ENCODE results near the gene BMP5. TPM values are rescaled to one million over a fixed set of nuclear protein-coding genes. Genes with fewer than 3 reads are reported as not detected.
"Not testable (repeated sequence)": the region's sequence is repeated elsewhere in the genome, so short reads cannot be mapped to it uniquely, and the experiment has no call there.

BMP5 gene
- total RNA-seq = not detected

GRCh38 chr6:55875400-55875799 lies at the start of gene BMP5:
TSS of gene BMP5 (minus strand) at chr6:55875590. CDS start at chr6:55874865, 725 bp downstream.
- DNase-seq (ENCODE audit: low read depth in 2 of 3, low spot score in 2 of 3) = no peak

GRCh38 chr6:55922406-55922805 lies 47.0 kb upstream of the BMP5 start:
- DNase-seq (ENCODE audit: low read depth in 2 of 3, low spot score in 2 of 3) = no peak

DNA sequence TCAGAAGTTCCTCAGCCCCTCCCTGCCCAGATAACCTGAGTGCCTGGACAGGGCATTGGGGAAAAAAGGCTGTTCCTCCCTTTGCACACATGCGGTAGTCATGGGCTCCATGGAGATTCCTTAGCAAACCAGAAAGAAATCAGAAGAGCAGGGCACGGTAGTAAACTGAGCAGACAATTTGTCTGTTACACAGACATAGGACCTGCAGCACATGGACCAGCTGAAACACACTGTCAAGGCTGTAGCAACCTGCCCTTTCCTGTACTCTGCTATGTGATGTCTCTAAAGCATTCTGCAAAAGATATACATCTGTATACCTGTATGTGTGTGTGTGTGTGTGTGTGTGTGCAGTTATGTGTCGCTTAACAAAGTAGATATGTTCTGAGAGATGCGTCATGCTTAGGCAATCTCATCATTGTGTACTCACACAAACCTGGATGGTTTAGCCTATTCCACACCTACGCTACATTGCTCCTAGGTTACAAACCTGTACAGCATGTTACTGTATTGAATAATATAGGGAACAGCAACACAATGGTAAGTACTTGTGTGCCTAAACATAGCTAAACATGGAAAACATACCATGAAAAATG lies 44.4 kb upstream of the BMP5 start:
- no peak for DNase-seq (ENCODE audit: low read depth in 2 of 3, low spot score in 2 of 3)

- no peak for DNase-seq (ENCODE audit: low read depth in 2 of 3, low spot score in 2 of 3)
Measured at GRCh38 chr6:55918639-55919038, 43.2 kb upstream of the BMP5 start.

DNA sequence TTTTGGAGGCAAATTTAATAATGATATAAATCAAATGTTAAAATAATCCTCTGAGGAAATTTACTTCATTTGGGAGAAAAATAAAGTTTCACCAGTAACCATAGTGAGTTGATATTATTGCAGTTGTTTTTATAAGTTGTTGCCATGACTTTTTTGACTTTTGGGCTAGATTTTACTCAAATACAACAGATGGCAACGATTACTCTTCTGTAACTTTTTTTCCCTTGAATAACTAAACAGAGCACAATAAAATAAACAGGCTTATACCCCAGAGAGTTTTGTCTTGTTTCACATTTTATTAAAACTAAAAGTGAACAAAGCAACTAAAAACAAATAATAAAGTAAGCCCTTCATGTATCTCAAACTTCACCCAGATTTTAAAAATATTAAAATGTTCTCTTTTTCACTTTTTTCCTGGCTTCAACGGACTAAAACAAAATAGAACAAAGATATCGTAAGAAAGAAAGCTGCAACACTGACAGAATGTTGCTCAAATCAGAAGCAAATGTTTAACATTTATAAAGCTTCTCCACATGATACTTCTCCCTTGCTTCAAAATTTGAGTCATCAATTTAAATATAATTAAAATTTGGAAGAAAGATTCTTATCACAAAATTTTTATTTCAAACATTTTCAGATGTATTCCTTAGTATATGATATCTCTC lies 42.5 kb upstream of the BMP5 start:
- no peak for DNase-seq (ENCODE audit: low read depth in 2 of 3, low spot score in 2 of 3)

DNA sequence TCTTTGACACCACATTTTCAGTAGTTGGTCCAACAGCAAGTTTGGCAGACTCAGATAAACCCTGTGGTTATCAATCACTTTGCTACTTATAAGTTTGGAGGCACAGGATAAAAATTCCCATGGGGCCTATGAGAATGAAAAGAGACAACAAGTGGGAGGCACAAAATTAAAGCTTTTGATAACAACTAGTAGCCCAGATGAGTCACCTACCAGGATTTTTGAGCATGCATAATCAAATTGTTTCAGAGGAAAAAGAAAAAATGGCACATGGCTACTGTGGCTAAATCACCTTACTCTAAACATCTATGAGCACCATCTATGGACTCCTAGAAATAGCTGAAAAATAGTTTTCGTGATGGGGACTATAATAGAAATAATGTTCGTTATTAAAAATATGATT lies 40.8 kb upstream of the BMP5 start:
- no peak for DNase-seq (ENCODE audit: low read depth in 2 of 3, low spot score in 2 of 3)

GRCh38 chr6:55913228-55914195 lies 38.1 kb upstream of the BMP5 start:
- no peak for DNase-seq (ENCODE audit: low read depth in 2 of 3, low spot score in 2 of 3)

- not testable (repeated sequence) for DNase-seq (ENCODE audit: low read depth in 2 of 3, low spot score in 2 of 3)
Measured at GRCh38 chr6:55910466-55910865, 35.1 kb upstream of the BMP5 start.

GRCh38 chr6:55909911-55910310 lies 34.5 kb upstream of the BMP5 start:
- DNase-seq (ENCODE audit: low read depth in 2 of 3, low spot score in 2 of 3) = not testable (repeated sequence)

- no peak for DNase-seq (ENCODE audit: low read depth in 2 of 3, low spot score in 2 of 3)
Measured at GRCh38 chr6:55902796-55903195, 27.4 kb upstream of the BMP5 start.

DNA sequence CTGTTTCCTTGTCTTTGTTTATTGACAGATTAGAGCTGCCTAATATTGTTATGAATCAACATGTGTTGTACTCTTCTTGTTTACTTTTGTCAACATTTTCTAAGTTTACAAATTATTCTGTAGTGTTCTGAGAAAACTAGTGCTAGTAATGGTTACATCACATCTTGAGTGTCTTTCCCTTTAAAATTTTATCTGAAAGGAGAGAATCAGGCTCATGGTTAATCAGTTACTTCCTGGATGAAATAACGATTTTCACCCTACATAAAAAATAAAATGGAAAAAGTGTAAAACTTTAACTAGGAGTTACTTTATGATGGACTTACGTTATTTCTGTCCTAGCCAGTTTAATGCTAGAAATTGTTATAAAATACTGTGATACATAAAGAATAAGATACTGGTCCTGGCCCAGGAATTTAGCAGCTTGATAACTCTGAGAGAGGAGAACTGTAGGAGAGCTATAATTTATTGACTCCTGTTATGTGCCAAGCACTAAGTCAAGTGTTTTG lies 26.4 kb upstream of the BMP5 start:
- DNase-seq (ENCODE audit: low read depth in 2 of 3, low spot score in 2 of 3) = no peak

DNA sequence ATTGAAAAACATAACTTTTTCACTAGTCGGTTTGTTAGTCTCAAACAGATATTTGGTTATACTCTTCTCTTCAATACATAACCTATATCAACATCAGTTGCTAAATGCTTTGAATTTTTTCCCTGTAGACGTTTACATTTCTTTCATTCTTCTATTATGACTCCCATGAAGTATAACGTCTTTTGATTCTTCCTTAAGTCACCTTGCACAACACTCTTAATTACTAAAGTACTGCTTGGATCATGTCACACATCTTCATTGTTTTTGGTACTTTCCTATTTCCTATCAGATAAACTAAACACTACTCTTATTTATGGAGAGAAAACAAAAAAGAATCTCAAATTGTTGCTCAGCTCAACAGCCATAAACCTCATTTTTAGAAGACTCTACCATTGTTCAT lies 23.0 kb upstream of the BMP5 start:
- DNase-seq (ENCODE audit: low read depth in 2 of 3, low spot score in 2 of 3) = no peak

DNA sequence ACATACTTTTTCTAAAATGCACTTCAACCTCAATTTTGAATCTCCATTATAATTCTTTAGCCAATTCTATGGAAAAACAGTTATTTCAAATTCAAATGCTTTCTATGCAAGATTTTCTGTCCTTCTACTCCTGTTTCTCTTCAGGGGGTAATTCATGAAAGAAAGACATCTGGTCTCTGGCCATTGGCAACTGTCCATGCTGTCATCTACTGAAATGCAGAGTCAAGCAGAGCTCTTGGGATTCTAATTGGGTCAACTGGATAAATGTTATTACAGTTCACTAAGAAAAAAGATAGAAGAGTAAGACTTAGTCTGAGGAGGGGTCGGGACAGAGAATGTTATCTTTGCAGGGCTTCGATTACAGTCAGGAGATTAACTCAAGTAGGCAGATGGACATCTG lies 22.0 kb upstream of the BMP5 start:
- no peak for DNase-seq (ENCODE audit: low read depth in 2 of 3, low spot score in 2 of 3)

DNA sequence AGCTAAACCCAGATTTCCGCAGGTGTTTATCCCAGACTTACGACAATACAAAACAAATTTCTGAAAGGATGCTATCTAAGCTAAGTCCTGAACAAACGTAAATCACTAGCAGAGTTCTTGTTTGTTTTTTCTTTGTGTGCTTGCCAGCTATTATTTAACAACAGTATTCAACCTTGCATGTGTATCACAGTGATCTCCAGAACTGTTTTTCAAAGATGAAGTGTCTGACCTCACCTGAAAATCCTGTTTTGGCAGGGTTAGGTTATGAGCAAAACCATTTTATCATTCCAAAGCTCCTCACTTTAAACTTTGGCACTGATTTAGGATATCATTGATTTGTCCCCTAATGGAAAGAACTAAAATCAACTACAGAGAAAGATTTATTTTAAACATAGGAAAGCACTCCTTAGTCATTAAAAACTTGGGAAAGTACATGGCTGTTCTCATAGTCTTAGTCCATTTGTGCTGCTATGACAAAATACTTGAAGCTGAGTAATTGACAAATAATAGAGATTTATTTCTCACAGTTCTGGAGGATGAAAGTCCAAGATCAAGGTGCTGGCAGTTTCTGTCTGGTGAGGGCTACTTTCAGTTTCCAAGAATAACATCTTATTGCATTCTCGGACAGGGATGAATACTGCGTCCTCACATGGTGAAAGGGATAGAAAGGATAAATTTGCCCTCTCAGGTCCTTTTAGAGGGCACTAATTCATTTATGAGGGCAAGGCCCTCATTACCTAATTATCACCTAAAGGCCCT lies 20.8 kb upstream of the BMP5 start:
- DNase-seq (ENCODE audit: low read depth in 2 of 3, low spot score in 2 of 3) = no peak

DNA sequence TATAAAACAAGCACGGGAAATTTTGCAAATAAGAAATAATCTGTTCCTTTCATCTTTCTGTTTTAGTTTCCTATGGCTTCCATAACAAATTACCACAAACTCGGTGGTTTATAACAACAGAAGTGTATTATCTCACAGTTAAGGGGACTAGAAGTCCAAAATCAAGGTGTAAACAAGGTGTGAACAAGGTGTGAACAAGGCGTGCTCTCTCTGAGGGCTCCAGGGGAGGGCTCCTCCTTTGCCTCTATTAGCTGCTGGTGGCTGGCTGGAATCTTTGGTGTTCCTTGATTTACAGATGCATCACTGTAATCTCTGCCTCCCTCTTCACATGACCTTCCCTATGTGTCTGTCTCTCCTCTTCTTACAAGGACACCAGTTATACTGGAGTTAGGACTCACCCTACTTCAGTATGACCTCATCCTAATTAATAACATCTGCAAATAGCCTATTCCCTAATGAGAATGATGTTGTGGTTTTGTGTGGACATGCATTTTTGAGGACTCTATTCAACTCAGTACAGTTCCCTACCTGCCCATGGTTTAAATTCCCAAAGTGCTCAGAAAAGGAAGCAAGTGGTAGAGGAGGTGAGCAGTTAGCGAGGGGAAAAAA lies 17.5 kb upstream of the BMP5 start:
- DNase-seq (ENCODE audit: low read depth in 2 of 3, low spot score in 2 of 3) = no peak

GRCh38 chr6:55888917-55889316 lies 13.5 kb upstream of the BMP5 start:
- DNase-seq (ENCODE audit: low read depth in 2 of 3, low spot score in 2 of 3) = no peak

GRCh38 chr6:55886185-55886836 lies 10.9 kb upstream of the BMP5 start:
- no peak for DNase-seq (ENCODE audit: low read depth in 2 of 3, low spot score in 2 of 3)

DNA sequence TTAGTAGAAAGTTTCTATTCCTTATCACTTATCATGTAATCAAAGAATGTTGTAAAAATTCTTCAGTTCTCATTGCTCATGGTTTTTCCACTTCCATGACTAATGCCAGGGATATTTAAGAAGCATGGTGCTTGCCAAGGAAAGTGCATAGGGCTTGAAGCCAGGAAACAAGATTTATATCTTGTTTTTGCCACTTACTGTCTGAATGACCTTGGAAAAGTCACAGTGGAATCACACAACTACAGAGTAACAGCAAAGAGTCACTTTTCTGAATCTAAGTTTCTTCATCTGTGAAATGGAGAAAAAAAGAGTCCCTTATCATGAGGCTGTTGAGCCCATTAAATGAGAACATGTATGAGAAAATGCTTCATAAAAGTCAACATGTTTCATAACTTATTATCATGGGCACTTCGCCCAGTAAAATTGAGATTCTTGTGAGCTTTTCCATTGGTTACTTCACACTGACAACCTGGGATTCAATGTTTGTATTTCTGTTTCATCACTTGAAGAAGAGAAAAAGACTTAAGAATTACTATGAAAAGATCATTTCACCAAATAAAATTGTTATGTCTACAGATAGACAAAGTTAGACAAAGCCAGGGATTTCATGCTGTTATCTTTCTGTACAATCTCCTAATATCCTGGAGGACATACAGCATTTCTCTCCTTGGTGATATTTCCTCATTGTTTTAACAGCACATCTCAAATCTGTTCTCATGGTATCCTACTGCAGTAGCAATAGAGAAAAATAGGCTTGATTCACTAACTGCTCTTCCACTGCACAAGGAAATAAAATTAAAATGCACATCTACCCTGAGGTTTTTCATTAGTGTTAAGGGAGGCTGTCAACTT lies 7.6 kb upstream of the BMP5 start:
- DNase-seq (ENCODE audit: low read depth in 2 of 3, low spot score in 2 of 3) = no peak

DNA sequence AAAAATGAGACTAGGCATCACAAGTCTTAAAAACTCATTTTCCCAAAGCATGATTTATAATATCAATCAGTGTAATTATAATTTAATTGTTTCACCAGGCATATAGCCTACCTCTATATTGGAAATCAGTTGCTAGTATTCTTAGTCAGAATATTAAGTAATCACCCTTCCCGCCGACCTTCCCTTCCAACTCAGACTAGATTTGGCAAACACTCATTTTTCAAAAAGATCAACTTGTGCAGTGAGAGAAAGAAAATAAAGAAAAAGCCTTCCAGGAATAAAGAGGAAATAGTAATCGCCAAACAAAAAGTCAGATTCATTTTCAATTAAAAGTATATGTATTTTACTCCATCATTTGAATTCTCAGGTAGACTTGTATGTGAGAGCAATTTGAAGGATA lies 1.9 kb upstream of the BMP5 start:
- DNase-seq (ENCODE audit: low read depth in 2 of 3, low spot score in 2 of 3) = no peak

Measured in hematopoietic multipotent progenitor cell (in vitro differentiated cells).